CD4-positive, alpha-beta T cell (primary cell): Measurements from ENCODE around the gene MAOB. TPM values are rescaled to one million over a fixed set of nuclear protein-coding genes. Genes with fewer than 3 reads are reported as not detected.
"Not testable (repeated sequence)": the region's sequence is repeated elsewhere in the genome, so short reads cannot be mapped to it uniquely, and the experiment has no call there.

Source experiments
- ATAC-seq: fragments of 200-7000 bp; cut with Tn5 transposase; one replicate; pipeline ENCODE4 v1.10.0; 2022; ENCODE audit warnings: mild to moderate bottlenecking; ENCODE audit not compliant: poor library complexity
- CTCF ChIA-PET: fragments of 350-600 bp; sonication (Branson Sonifier 250); formaldehyde crosslinking; loops from one replicate; lab custom pipeline; 2021; ENCODE audit warnings: antibody characterized with exemption, inconsistent platforms; lab: Charles Lee
- POLR2A ChIA-PET: fragments of 350-600 bp; sonication (Branson Sonifier 250); formaldehyde crosslinking; loops from one replicate; lab custom pipeline; 2021; ENCODE audit warnings: antibody characterized with exemption, inconsistent platforms; lab: Charles Lee
- DNase-seq, 14 experiments: peaks; one replicate each; pipeline ENCODE4 v3.0.0-alpha.2; 2013 to 2020; ENCODE audit warnings: mixed read lengths in 2 of 14
- H3K27ac ChIP-seq, 2 donors: one replicate each; pipeline versions ENCODE4 v1.5.1 to v1.7.0; 2013; ENCODE audit warnings: low read length in 2 of 2, low read depth in 1 of 2, mild to moderate bottlenecking in 1 of 2
- H3K27me3 ChIP-seq, 2 experiments: 1 replicate in 1 of 2; 2 replicates in 1 of 2; pipeline versions ENCODE4 v1.6.1 to v1.7.0; 2013; ENCODE audit warnings: low read length in 2 of 2, control low read depth in 1 of 2, mild to moderate bottlenecking in 1 of 2, moderate library complexity in 1 of 2; ENCODE audit not compliant: insufficient read depth in 2 of 2, control insufficient read depth in 1 of 2
- H3K36me3 ChIP-seq: one replicate; pipeline ENCODE4 v1.6.1; 2013; ENCODE audit warnings: low read length, control low read depth; ENCODE audit not compliant: insufficient read depth
- H3K4me1 ChIP-seq: one replicate; pipeline ENCODE4 v1.6.1; 2013; ENCODE audit warnings: low read length, control low read depth; ENCODE audit not compliant: insufficient read depth
- H3K4me3 ChIP-seq: one replicate; pipeline ENCODE4 v1.5.1; 2013; ENCODE audit warnings: mild to moderate bottlenecking, low read length, moderate library complexity
- H3K9me3 ChIP-seq, 2 experiments: 1 replicate in 1 of 2; 2 replicates in 1 of 2; pipeline versions ENCODE4 v1.6.1 to v1.7.0; 2013; ENCODE audit warnings: low read length in 2 of 2, mild to moderate bottlenecking in 2 of 2, control low read depth in 1 of 2, moderate library complexity in 1 of 2; ENCODE audit not compliant: control insufficient read depth in 1 of 2, insufficient read depth in 1 of 2
- H3K27ac Mint-ChIP-seq: one replicate; pipeline ENCODE4 v1.8.0; 2020; ENCODE audit warnings: mixed read lengths
- H3K27me3 Mint-ChIP-seq: one replicate; pipeline ENCODE4 v1.8.0; 2021; ENCODE audit warnings: mixed read lengths
- H3K36me3 Mint-ChIP-seq: one replicate; pipeline ENCODE4 v1.8.0; 2021; ENCODE audit warnings: low read depth, mixed read lengths
- H3K4me1 Mint-ChIP-seq: one replicate; pipeline ENCODE4 v1.8.0; 2021; ENCODE audit warnings: low read depth, mixed read lengths
- H3K4me3 Mint-ChIP-seq: one replicate; pipeline ENCODE4 v1.8.0; 2020; ENCODE audit warnings: mild to moderate bottlenecking, mixed read lengths
- H3K9me3 Mint-ChIP-seq: one replicate; pipeline ENCODE4 v1.8.0; 2020; ENCODE audit warnings: mixed read lengths
- CTCF ChIP-seq: fragments of 200-600 bp; IDR thresholded peaks from one replicate; pipeline ENCODE4 v1.8.0; 2022; ENCODE audit warnings: antibody characterized with exemption, mild to moderate bottlenecking
- intact Hi-C, 2 experiments: fragments of 100-400 bp; cut with DNase I in 1 of 2; cut with micrococcal nuclease in 1 of 2; formaldehyde crosslinking; loops; one replicate each; pipeline versions ENCODE4 v1.15.1 to v1.9.0; 2023 to 2025; cut with DNase I, micrococcal nuclease
- polyA plus RNA-seq, 2 donors: library from polyadenylated mRNA; unstranded; fragments of 120-200 nt; gene quantifications; one replicate each; pipeline ENCODE4 v1.2.1, GENCODE V29; 2013
- total RNA-seq, 174 experiments: library from RNA in 2 of 174; stranded (reverse) in 2 of 174; gene quantifications; one replicate each; pipeline ENCODE4 v1.2.3 and lab custom pipeline; 2021 to 2026

The MAOB gene
- total RNA-seq, result not detected
- polyA plus RNA-seq (2013, experiment 1 of 2), result 0.06 TPM
- polyA plus RNA-seq (2013, experiment 2 of 2), result 0.04 TPM
- 0 to 1.0 (median 0) reads per million in 172 experiments for total RNA-seq (lab: John Stamatoyannopoulos, UW)

GRCh38 chrX:43882294-43882681, at the start of gene MAOB:
Gene MAOB, minus strand, starts transcription at chrX:43882450. Its CDS starts 151 bp downstream, at chrX:43882299.
- Histone ChIP-seq H3K9me3 (no peaks in the 10 kb centered on the region), H3K36me3 (no peaks in the 10 kb centered on the region), H3K27me3 (peaks cover 0 to 24% of the 10 kb centered on the region in 2 experiments), H3K4me3 (no peak within 1 kb of the TSS), H3K27ac (no peak within 1 kb of the TSS), H3K4me1 (peaks cover 6% of the 10 kb centered on the region)
- Mint-ChIP-seq H3K36me3 (no peaks in the 10 kb centered on the region), H3K4me3 (no peak within 1 kb of the TSS), H3K27ac (no peak within 1 kb of the TSS), H3K27me3 (peaks cover 20% of the 10 kb centered on the region), H3K9me3 (no peaks in the 10 kb centered on the region), H3K4me1 (no peaks in the 10 kb centered on the region)
- intact Hi-C loops, result no loop called here
- no peak for TF ChIP-seq CTCF
- no peak for ATAC-seq
- CTCF ChIA-PET, result no interaction called here
- peak in 3 of 14 experiments; percentile 0 to 8 (median 6) for DNase-seq
- POLR2A ChIA-PET, result no interaction called here

DNA sequence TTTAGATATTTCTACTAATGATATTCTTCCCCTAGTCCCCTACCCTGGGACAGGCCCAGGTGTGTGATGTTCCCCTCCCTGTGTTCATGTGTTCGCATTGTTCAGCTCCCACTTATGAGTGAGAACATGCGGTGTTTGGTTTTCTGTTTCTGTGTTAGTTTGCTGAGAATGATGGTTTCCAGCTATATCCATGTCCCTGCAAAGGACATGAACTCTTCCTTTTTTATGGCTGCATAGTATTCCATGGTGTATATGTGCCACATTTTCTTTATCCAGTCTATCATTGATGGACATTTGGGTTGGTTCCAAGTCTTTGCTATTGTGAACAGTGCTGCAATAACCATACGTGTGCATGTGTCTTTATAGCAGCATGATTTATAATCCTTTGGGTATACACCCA, 39.8 kb upstream of the MAOB start:
- H3K9me3 ChIP-seq, POLR2A ChIA-PET, H3K4me1 Mint-ChIP-seq, H3K4me3 ChIP-seq, H3K9me3 Mint-ChIP-seq, DNase-seq, H3K36me3 ChIP-seq, H3K4me3 Mint-ChIP-seq, H3K27ac ChIP-seq, H3K27me3 ChIP-seq, H3K36me3 Mint-ChIP-seq, CTCF ChIA-PET, ATAC-seq, intact Hi-C loops, H3K27ac Mint-ChIP-seq, H3K4me1 ChIP-seq: not testable (repeated sequence)
- peaks cover 10% of the 10 kb centered on the region for H3K27me3 Mint-ChIP-seq

GRCh38 chrX:43910772-43911171, 28.5 kb upstream of the MAOB start:
- H3K27me3 ChIP-seq, H3K4me1 Mint-ChIP-seq, ATAC-seq, H3K9me3 Mint-ChIP-seq, POLR2A ChIA-PET, H3K4me3 Mint-ChIP-seq, H3K27me3 Mint-ChIP-seq, H3K36me3 Mint-ChIP-seq, intact Hi-C loops, H3K27ac Mint-ChIP-seq, H3K27ac ChIP-seq, H3K9me3 ChIP-seq, H3K36me3 ChIP-seq, H3K4me1 ChIP-seq, DNase-seq, H3K4me3 ChIP-seq: not testable (repeated sequence)
- CTCF ChIA-PET, result interaction anchor here (0.5 kb wide), 1 partner anchor 1338 kb away, joined by 3 read pairs; no protein-coding TSS in a partner anchor

DNA sequence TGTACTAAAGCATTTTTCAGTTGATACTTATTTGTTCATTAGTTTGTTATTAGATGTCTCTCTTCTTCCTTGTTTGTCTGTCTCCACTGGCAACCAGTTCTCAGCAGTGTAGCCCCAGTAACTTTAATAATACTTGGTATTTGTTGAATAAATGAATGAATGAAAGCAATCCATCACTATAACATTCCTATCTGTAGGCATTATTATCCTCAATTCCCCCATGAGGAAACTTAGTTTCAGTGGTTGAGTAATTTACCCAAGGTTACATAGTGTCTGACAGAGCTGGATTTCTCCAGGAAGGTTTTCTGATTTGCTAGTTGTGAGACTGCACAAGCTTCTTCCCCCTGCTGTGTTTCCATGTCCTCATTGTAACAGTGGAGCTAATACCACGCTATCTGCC, 27.8 kb upstream of the MAOB start:
- no peak overlapping the region for H3K4me3 ChIP-seq
- no peaks in the 10 kb centered on the region for H3K9me3 Mint-ChIP-seq
- H3K27me3 Mint-ChIP-seq, result no peaks in the 10 kb centered on the region
- H3K4me1 ChIP-seq, result no peaks in the 10 kb centered on the region
- H3K27me3 ChIP-seq, result no peaks in the 10 kb centered on the region
- CTCF ChIA-PET, result no interaction called here
- no peaks in the 10 kb centered on the region for H3K36me3 ChIP-seq
- H3K36me3 Mint-ChIP-seq, result no peaks in the 10 kb centered on the region
- H3K4me3 Mint-ChIP-seq, result no peak overlapping the region
- H3K9me3 ChIP-seq, result no peaks in the 10 kb centered on the region
- no peak for TF ChIP-seq CTCF
- DNase-seq (no peak), ATAC-seq (no peak)
- no peak overlapping the region for H3K27ac Mint-ChIP-seq
- no peaks in the 10 kb centered on the region for H3K4me1 Mint-ChIP-seq
- POLR2A ChIA-PET, result no interaction called here
- intact Hi-C loops, result no loop called here
- no peak overlapping the region for H3K27ac ChIP-seq
